ENCODE results near the gene USP25.

USP25 gene

DNA sequence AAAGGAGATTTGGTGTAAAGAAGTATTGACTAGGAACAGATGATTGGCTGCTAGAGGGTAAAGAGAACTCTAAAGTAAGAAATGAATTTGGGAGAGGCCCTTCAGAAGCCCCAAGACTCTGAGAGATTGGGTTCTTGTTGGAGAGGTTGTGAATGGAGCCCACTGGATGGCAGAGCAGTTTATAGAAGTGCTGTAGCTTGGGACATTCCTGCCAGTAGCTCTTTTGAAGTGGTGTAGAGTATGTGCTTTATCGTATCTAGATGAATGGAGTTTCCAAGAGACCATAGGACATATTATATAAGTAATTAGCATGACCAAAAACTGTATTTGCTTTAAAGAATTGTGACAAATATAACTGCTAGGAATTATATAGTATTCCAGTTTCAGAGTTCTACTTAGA is 21.3 kb downstream of the USP25 start:
- H3K4me3 ChIP-seq (ENCODE audit: low read length) = no peak overlapping the region
- TF ChIP-seq, protein P1, sequence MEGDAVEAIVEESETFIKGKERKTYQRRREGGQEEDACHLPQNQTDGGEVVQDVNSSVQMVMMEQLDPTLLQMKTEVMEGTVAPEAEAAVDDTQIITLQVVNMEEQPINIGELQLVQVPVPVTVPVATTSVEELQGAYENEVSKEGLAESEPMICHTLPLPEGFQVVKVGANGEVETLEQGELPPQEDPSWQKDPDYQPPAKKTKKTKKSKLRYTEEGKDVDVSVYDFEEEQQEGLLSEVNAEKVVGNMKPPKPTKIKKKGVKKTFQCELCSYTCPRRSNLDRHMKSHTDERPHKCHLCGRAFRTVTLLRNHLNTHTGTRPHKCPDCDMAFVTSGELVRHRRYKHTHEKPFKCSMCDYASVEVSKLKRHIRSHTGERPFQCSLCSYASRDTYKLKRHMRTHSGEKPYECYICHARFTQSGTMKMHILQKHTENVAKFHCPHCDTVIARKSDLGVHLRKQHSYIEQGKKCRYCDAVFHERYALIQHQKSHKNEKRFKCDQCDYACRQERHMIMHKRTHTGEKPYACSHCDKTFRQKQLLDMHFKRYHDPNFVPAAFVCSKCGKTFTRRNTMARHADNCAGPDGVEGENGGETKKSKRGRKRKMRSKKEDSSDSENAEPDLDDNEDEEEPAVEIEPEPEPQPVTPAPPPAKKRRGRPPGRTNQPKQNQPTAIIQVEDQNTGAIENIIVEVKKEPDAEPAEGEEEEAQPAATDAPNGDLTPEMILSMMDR (conservative IDR thresholded peaks at IDR 0.05; ENCODE audit: low read length) = no peak
- no peak for DNase-seq (ENCODE audit: low read depth)

GRCh38 chr21:15751546-15751945 is 21.8 kb downstream of the USP25 start:
- TF ChIP-seq, protein P1 (conservative IDR thresholded peaks at IDR 0.05; ENCODE audit: low read length) = no peak
- peak; percentile 14 for DNase-seq (ENCODE audit: low read depth)
- H3K4me3 ChIP-seq (ENCODE audit: low read length) = no peak overlapping the region

DNA sequence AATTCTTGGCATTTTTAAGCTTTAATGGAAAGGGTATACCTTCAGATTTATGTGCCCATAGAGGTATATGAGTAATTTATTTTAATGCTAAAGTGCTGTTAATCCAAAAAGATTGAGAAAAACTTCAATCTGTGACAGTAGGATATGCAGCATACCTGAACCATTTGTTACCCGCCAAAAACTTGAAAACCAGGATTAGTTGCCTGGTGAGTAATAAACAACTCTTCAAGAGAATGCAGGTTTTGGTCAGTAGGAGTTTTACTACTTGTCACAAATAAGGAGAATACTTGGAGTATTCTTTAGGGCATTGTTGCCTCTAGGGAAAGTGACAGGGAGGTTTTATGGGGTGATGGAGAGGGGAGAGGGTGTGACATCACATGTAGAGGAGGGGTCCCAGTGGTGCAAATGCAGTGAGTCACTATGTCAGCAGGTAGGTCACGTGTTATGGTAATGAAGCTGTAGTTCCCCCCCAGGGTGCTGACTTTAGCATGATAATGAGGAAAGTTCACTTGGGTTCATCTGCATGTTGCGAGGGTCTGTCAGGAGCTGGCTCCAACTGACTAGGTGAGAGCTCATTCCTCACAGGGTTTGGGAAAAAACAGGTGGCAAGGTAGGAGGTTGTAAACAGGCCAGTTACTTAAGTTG is 23.1 kb downstream of the USP25 start:
- TF ChIP-seq, protein P1 (conservative IDR thresholded peaks at IDR 0.05; ENCODE audit: low read length) = no peak
- no peak for DNase-seq (ENCODE audit: low read depth)

GRCh38 chr21:15753741-15754140 is 24.0 kb downstream of the USP25 start:
- H3K4me3 ChIP-seq (ENCODE audit: low read length) = no peak overlapping the region
- TF ChIP-seq, protein P1 (conservative IDR thresholded peaks at IDR 0.05; ENCODE audit: low read length) = no peak
- no peak for DNase-seq (ENCODE audit: low read depth)

More for the DNA sequence above, 23.1 kb downstream of the USP25 start:
- H3K4me3 ChIP-seq (ENCODE audit: low read length) = no peak overlapping the region

- DNase-seq (ENCODE audit: low read depth) = peak; percentile 44
- no peak overlapping the region for H3K4me3 ChIP-seq (ENCODE audit: low read length)
- TF ChIP-seq, protein P1 (conservative IDR thresholded peaks at IDR 0.05; ENCODE audit: low read length) = no peak
Observed at GRCh38 chr21:15754640-15755039, 24.9 kb downstream of the USP25 start.

DNA sequence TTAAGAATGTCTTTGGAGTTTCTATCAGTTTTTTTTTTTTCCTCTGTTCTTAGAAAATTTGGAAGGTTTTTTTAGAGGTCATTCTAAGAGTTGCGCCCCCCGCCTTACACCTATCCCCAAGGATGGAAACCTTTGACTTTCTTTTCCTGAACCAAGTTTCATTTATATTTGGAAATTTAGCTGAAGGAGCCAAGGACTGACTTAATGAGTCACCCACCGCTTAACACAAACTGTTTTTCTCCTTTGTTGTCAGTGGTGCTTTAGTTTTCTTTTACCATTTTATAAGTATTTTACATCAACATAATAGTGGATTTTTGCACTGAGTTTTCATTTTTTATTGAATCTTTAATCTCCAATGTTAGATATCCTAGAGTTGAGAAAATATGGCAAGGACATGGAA is 25.3 kb downstream of the USP25 start:
- no peak for DNase-seq (ENCODE audit: low read depth)
- H3K4me3 ChIP-seq (ENCODE audit: low read length) = no peak overlapping the region
- TF ChIP-seq, protein P1 (conservative IDR thresholded peaks at IDR 0.05; ENCODE audit: low read length) = no peak

GRCh38 chr21:15759469-15759868 is 29.7 kb downstream of the USP25 start:
- no peak overlapping the region for H3K4me3 ChIP-seq (ENCODE audit: low read length)
- TF ChIP-seq, protein P1 (conservative IDR thresholded peaks at IDR 0.05; ENCODE audit: low read length) = no peak
- no peak for DNase-seq (ENCODE audit: low read depth)
